HCT116 (cell line): ENCODE results near the gene MRPL24. TPM values are rescaled to one million over a fixed set of nuclear protein-coding genes. Genes with fewer than 3 reads are reported as not detected.

Source experiments
- ATAC-seq: fragments of 200-7000 bp; cut with Tn5 transposase; 2 replicates; pipeline ENCODE4 v1.9.1; 2020; ENCODE audit warnings: mild to moderate bottlenecking, moderate library complexity
- BruUV-seq: library from RNA; stranded (reverse); fragments of 400-500 nt; replicated peaks from 2 replicates; lab custom pipeline; 2021; lab: Mats Ljungman, UMichigan
- CTCF ChIA-PET: fragments of 300-600 bp; sonication (Branson Sonifier 250); formaldehyde crosslinking; loops from one replicate; lab custom pipeline; 2021; ENCODE audit warnings: antibody characterized with exemption; lab: Charles Lee
- POLR2A ChIA-PET: fragments of 300-600, 350-600 bp; sonication (Branson Sonifier 250); formaldehyde crosslinking; loops from one replicate; lab custom pipeline; 2021; ENCODE audit warnings: antibody characterized with exemption; lab: Charles Lee
- RAD21 ChIA-PET, 2 experiments: fragments of 300-600 bp; sonication (Branson Sonifier 250); formaldehyde crosslinking; loops; one replicate each; lab custom pipeline; 2023; ENCODE audit warnings: low total read pairs in 2 of 2; ENCODE audit not compliant: uncharacterized antibody in 2 of 2, unreplicated experiment in 2 of 2, low non-redundant PET in 1 of 2; lab: Charles Lee
- DNase-seq: peaks from one replicate; pipeline ENCODE4 v3.0.0-alpha.2; 2010; ENCODE audit warnings: low read depth, low spot score
- H2AFZ ChIP-seq: fragments of 200-600 bp; shearing (Covaris generic), sonication (generic); 2 replicates; pipeline ENCODE4 v1.6.1; 2017; ENCODE audit warnings: low read depth, mixed run types, mixed read lengths, antibody characterized with exemption, low read length; ENCODE audit not compliant: poor library complexity, severe bottlenecking
- H3K27ac ChIP-seq: 2 replicates; pipeline ENCODE4 v1.5.1; 2012; ENCODE audit warnings: low read depth, low read length
- H3K27me3 ChIP-seq: fragments of 200-600 bp; sonication (generic); 2 replicates; pipeline ENCODE4 v1.6.1; 2016; ENCODE audit warnings: mixed run types, low read length, mixed read lengths; ENCODE audit not compliant: insufficient read depth
- H3K36me3 ChIP-seq, 2 experiments: fragments of 200-500 bp in 1 of 2; fragments of 200-600 bp in 1 of 2; sonication (Bioruptor generic) in 1 of 2; sonication (generic) in 1 of 2; 2 replicates each; pipeline versions ENCODE4 v1.5.1 to v1.6.1; 2014 to 2016; ENCODE audit warnings: low read length in 2 of 2, inconsistent platforms in 1 of 2, mixed read lengths in 1 of 2, mixed run types in 1 of 2; ENCODE audit not compliant: insufficient read depth in 2 of 2, control insufficient read depth in 1 of 2
- H3K4me1 ChIP-seq, 2 experiments: fragments of 200-600 bp in 1 of 2; sonication (generic) in 1 of 2; 2 replicates each; pipeline versions ENCODE4 v1.5.1 to v1.6.1; 2012 to 2017; ENCODE audit warnings: low read length in 2 of 2, inconsistent platforms in 1 of 2, mild to moderate bottlenecking in 1 of 2, mixed read lengths in 1 of 2, mixed run types in 1 of 2, moderate library complexity in 1 of 2; ENCODE audit not compliant: insufficient read depth in 2 of 2, control insufficient read depth in 1 of 2
- H3K4me2 ChIP-seq: fragments of 200-600 bp; sonication (generic); 2 replicates; pipeline ENCODE4 v1.6.1; 2017; ENCODE audit warnings: mixed run types, low read length, mixed read lengths
- H3K4me3 ChIP-seq, 2 experiments: fragments of 200-600 bp in 1 of 2; sonication (generic) in 1 of 2; replicated peaks in 1 of 2; 2 replicates each; pipeline ENCODE4 v1.5.1; 2011 to 2016; ENCODE audit warnings: low read length in 2 of 2, control low read depth in 1 of 2, low read depth in 1 of 2, mild to moderate bottlenecking in 1 of 2, mixed read lengths in 1 of 2, mixed run types in 1 of 2
- H3K79me2 ChIP-seq: fragments of 200-600 bp; sonication (generic); 2 replicates; pipeline ENCODE4 v1.6.1; 2017; ENCODE audit warnings: mild to moderate bottlenecking, mixed run types, low read length, moderate library complexity, mixed read lengths; ENCODE audit not compliant: insufficient read depth
- H3K9ac ChIP-seq: fragments of 200-600 bp; sonication (generic); 2 replicates; pipeline ENCODE4 v1.6.1; 2016; ENCODE audit warnings: low read length, mixed read lengths
- H3K9me2 ChIP-seq: fragments of 200-600 bp; sonication (generic), shearing (Covaris generic); 2 replicates; pipeline ENCODE4 v1.6.1; 2017; ENCODE audit warnings: mixed run types, mild to moderate bottlenecking, moderate library complexity; ENCODE audit not compliant: insufficient read depth
- H3K9me3 ChIP-seq, 2 experiments: fragments of 200-500 bp in 1 of 2; fragments of 200-600 bp in 1 of 2; sonication (Bioruptor generic) in 1 of 2; sonication (generic) in 1 of 2; 2 replicates each; pipeline ENCODE4 v1.6.1; 2014 to 2017; ENCODE audit warnings: low read length in 2 of 2, mixed read lengths in 2 of 2, inconsistent platforms in 1 of 2, low read depth in 1 of 2, mild to moderate bottlenecking in 1 of 2, mixed run types in 1 of 2, moderate library complexity in 1 of 2; ENCODE audit not compliant: control insufficient read depth in 1 of 2, insufficient read depth in 1 of 2
- H4K20me1 ChIP-seq: fragments of 200-600 bp; sonication (generic), shearing (Covaris generic); 2 replicates; pipeline ENCODE4 v1.6.1; 2017; ENCODE audit warnings: mixed run types, mild to moderate bottlenecking, moderate library complexity; ENCODE audit not compliant: insufficient read depth
- CEBPB ChIP-seq: IDR thresholded peaks from 2 replicates; pipeline ENCODE4 v1.6.1; 2012; ENCODE audit warnings: low read depth
- CTCF ChIP-seq, 3 experiments: fragments of 200-600 bp in 1 of 3; sonication (generic) in 1 of 3; IDR thresholded peaks in 2 of 3; conservative IDR thresholded peaks in 1 of 3; 2 replicates each; pipeline ENCODE4 v1.5.1; 2012 to 2017; ENCODE audit warnings: low read depth in 2 of 3, low read length in 2 of 3, antibody characterized with exemption in 1 of 3, borderline replicate concordance in 1 of 3, control low read depth in 1 of 3, mild to moderate bottlenecking in 1 of 3, mixed read lengths in 1 of 3, mixed run types in 1 of 3, moderate library complexity in 1 of 3; ENCODE audit not compliant: insufficient read depth in 1 of 3
- EZH2 ChIP-seq: fragments of 200-600 bp; sonication (generic); IDR thresholded peaks from 2 replicates; pipeline ENCODE4 v1.6.1; 2017; ENCODE audit warnings: antibody characterized with exemption, mixed run types
- EZH2phosphoT487 ChIP-seq: fragments of 200-600 bp; IDR thresholded peaks from 2 replicates; pipeline ENCODE4 v1.6.1; 2018; ENCODE audit warnings: antibody characterized with exemption, borderline replicate concordance
- JUND ChIP-seq: IDR thresholded peaks from 2 replicates; pipeline ENCODE4 v1.6.1; 2012
- POLR2A ChIP-seq: IDR thresholded peaks from 2 replicates; pipeline ENCODE4 v1.7.0; 2011; ENCODE audit warnings: borderline replicate concordance; ENCODE audit not compliant: insufficient read depth, insufficient read length; ENCODE audit errors: extremely low read depth
- POLR2AphosphoS5 ChIP-seq: IDR thresholded peaks from 2 replicates; pipeline ENCODE4 v1.6.1; 2011; ENCODE audit warnings: mild to moderate bottlenecking, low read depth, low read length, moderate library complexity
- REST ChIP-seq: IDR thresholded peaks from 2 replicates; pipeline ENCODE4 v1.6.1; 2012; ENCODE audit warnings: low read depth
- SIN3A ChIP-seq: IDR thresholded peaks from 2 replicates; pipeline ENCODE4 v1.6.1; 2012; ENCODE audit warnings: low read depth
- SP1 ChIP-seq: IDR thresholded peaks from 2 replicates; pipeline ENCODE4 v1.6.1; 2012; ENCODE audit warnings: low read depth
- SRF ChIP-seq: IDR thresholded peaks from 2 replicates; pipeline ENCODE4 v1.6.1; 2012; ENCODE audit warnings: low read depth
- YY1 ChIP-seq: IDR thresholded peaks from 2 replicates; pipeline ENCODE4 v1.6.1; 2011; ENCODE audit warnings: low read length, low read depth, moderate library complexity, mild to moderate bottlenecking; ENCODE audit not compliant: insufficient replicate concordance; ENCODE audit errors: extremely low read depth
- ZBTB33 ChIP-seq: IDR thresholded peaks from 2 replicates; pipeline ENCODE4 v1.6.1; 2011; ENCODE audit warnings: mild to moderate bottlenecking, low read length, moderate library complexity; ENCODE audit not compliant: insufficient replicate concordance; ENCODE audit errors: extremely low read depth
- ZFX ChIP-seq: fragments of 450-650 bp; IDR thresholded peaks from 2 replicates; pipeline ENCODE4 v1.6.1; 2017
- ZNF274 ChIP-seq: fragments of 200-500 bp; sonication (Bioruptor generic); IDR thresholded peaks from 2 replicates; pipeline ENCODE4 v1.6.1; 2014; ENCODE audit warnings: mild to moderate bottlenecking, low read depth, low read length, inconsistent platforms
- intact Hi-C: fragments of 100-400 bp; cut with micrococcal nuclease; formaldehyde crosslinking; loops from 2 replicates; pipeline ENCODE4 v1.10.0; 2022
- total RNA-seq: library from RNA; stranded (reverse); gene quantifications from one replicate; pipeline ENCODE4 v1.2.1, GENCODE V29; 2021; ENCODE audit not compliant: unreplicated experiment

Gene MRPL24
- total RNA-seq, 1 experiment from 2014 or later = 111 TPM

GRCh38 chr1:156788136-156788535, 47.2 kb upstream of the MRPL24 start:
- H3K27ac ChIP-seq = no peak overlapping the region

GRCh38 chr1:156786640-156787039, 45.8 kb upstream of the MRPL24 start:
- intact Hi-C loops = no loop called here
- DNase-seq (no peak), ATAC-seq (no peak)
- no peak overlapping the region for H3K4me2 ChIP-seq
- ChIA-PET RAD21 (no interaction called here), POLR2A (no interaction called here), CTCF (no interaction called here)
- H3K27ac ChIP-seq = no peak overlapping the region
- peaks cover 75% of the 10 kb centered on the region for H3K79me2 ChIP-seq
- H3K9me3 ChIP-seq = no peaks in the 10 kb centered on the region
- no peak overlapping the region for H3K4me3 ChIP-seq
- no peak overlapping the region for H2AFZ ChIP-seq
- H3K27me3 ChIP-seq = no peaks in the 10 kb centered on the region
- no peaks in the 10 kb centered on the region for H4K20me1 ChIP-seq
- no TSS peak for BruUV-seq
- no peak overlapping the region for H3K9ac ChIP-seq
- H3K36me3 ChIP-seq = peaks cover 31 to 46% of the 10 kb centered on the region in 2 experiments
- H3K9me2 ChIP-seq = no peaks in the 10 kb centered on the region
- no peaks in the 10 kb centered on the region for H3K4me1 ChIP-seq
- TF ChIP-seq CTCF (IDR thresholded peaks at IDR 0.05 in 2 of 3, conservative IDR thresholded peaks at IDR 0.05 in 1 of 3; ENCODE audit: borderline replicate concordance in 1 of 3, insufficient read depth in 1 of 3, low read depth in 2 of 3, low read length in 2 of 3) (no peak), REST (no peak), CEBPB (no peak), POLR2A (no peak), SP1 (no peak), ZNF274 (no peak)

More at GRCh38 chr1:156788136-156788535, 47.2 kb upstream of the MRPL24 start:
- ChIA-PET CTCF (no interaction called here), RAD21 (no interaction called here), POLR2A (no interaction called here)
- Histone ChIP-seq H3K36me3 (peaks cover 35 to 52% of the 10 kb centered on the region in 2 experiments), H4K20me1 (no peaks in the 10 kb centered on the region), H3K9me3 (no peaks in the 10 kb centered on the region), H3K9ac (no peak overlapping the region), H3K79me2 (peaks cover 66% of the 10 kb centered on the region), H3K4me3 (no peak overlapping the region), H3K9me2 (no peaks in the 10 kb centered on the region), H3K27me3 (no peaks in the 10 kb centered on the region), H3K4me2 (no peak overlapping the region), H2AFZ (no peak overlapping the region), H3K4me1 (no peaks in the 10 kb centered on the region)
- BruUV-seq = no TSS peak
- intact Hi-C loops = no loop called here
- DNase-seq (no peak), ATAC-seq (no peak)
- no peak for TF ChIP-seq POLR2AphosphoS5
- no peak for TF ChIP-seq SRF
- no peak for TF ChIP-seq EZH2phosphoT487
- TF ChIP-seq SIN3A = no peak
- TF ChIP-seq ZBTB33 = no peak
- no peak for TF ChIP-seq ZNF274
- TF ChIP-seq YY1 = no peak
- TF ChIP-seq EZH2 = no peak
- no peak for TF ChIP-seq ZFX
- TF ChIP-seq JUND = no peak
